A549 treated with CpdA at 1 μM for 4 hours (cell line): ENCODE measurements around the gene LIM2. TPM values are rescaled to one million over a fixed set of nuclear protein-coding genes. Genes with fewer than 3 reads are reported as not detected.

Experiments used
- total RNA-seq: library from RNA; stranded (reverse); fragments of 200-300 nt; extraction: Qiagen RNA extraction; gene quantifications from 5 replicates; pipeline ENCODE4 v1.2.3, GENCODE V29; 2022; ENCODE audit warnings: low read depth

Gene LIM2
- not detected in 5 replicates for total RNA-seq

GRCh38 chr19:51387924-51388389 is at the start of gene LIM2:
Gene LIM2, minus strand, starts transcription at chr19:51387974. Its CDS starts 531 bp downstream, at chr19:51387443.

GRCh38 chr19:51417107-51417809 is 29.5 kb upstream of the LIM2 start, which contains the start of gene SIGLEC10:
Gene SIGLEC10, minus strand, starts transcription at chr19:51417642. Its CDS starts 61 bp downstream, at chr19:51417581.

GRCh38 chr19:51372649-51373504 is 14.9 kb downstream of the LIM2 start, which contains the start of gene NKG7:
Gene NKG7, minus strand, starts transcription at chr19:51372654. Its CDS starts 119 bp downstream, at chr19:51372535.

GRCh38 chr19:51368366-51369282 is 19.1 kb downstream of the LIM2 start, which contains the start of gene CLDND2:
Gene CLDND2, minus strand, starts transcription at chr19:51369003. Its CDS starts 426 bp downstream, at chr19:51368577.

GRCh38 chr19:51365965-51366388 is 21.8 kb downstream of the LIM2 start, which contains the start of gene ETFB:
Gene ETFB, minus strand, starts transcription at chr19:51366388. Its CDS starts 62 bp downstream, at chr19:51366326.

GRCh38 chr19:51341976-51342580 is 45.7 kb downstream of the LIM2 start, which contains the start of gene VSIG10L:
Gene VSIG10L, minus strand, starts transcription at chr19:51342139. Its CDS starts 15 bp downstream, at chr19:51342124.

Other genes with a start within 250 kb of the LIM2 start
- not detected in 5 replicates for gene SIGLEC7, start 245.7 kb downstream of the LIM2 start, total RNA-seq
- gene CD33, start 162.9 kb downstream of the LIM2 start, total RNA-seq = 0.08 TPM in 1 of 5 replicates, not detected in the others
- gene SIGLECL1, start 136.9 kb downstream of the LIM2 start, total RNA-seq = not detected in 5 replicates
- 0.02 to 0.06 TPM (median 0.05 TPM) in 3 of 5 replicates, not detected in the others for gene IGLON5, start 76.3 kb downstream of the LIM2 start, total RNA-seq
- gene VSIG10L, start 45.8 kb downstream of the LIM2 start, total RNA-seq = 6.7 to 10.1 TPM (median 9.5 TPM) in 5 replicates
- gene ETFB, start 21.6 kb downstream of the LIM2 start, total RNA-seq = 204 to 234 TPM (median 218 TPM) in 5 replicates
- gene CLDND2, start 19.0 kb downstream of the LIM2 start, total RNA-seq = 4.7 to 10.1 TPM (median 9.9 TPM) in 5 replicates
- gene NKG7, start 15.3 kb downstream of the LIM2 start, total RNA-seq = not detected in 5 replicates
- not detected in 5 replicates for gene C19orf84, start 2.6 kb upstream of the LIM2 start, total RNA-seq
- gene SIGLEC10, start 29.7 kb upstream of the LIM2 start, total RNA-seq = not detected in 5 replicates
- gene SIGLEC8, start 70.5 kb upstream of the LIM2 start, total RNA-seq = not detected in 5 replicates
- not detected in 5 replicates for gene CEACAM18, start 90.6 kb upstream of the LIM2 start, total RNA-seq
- not detected in 5 replicates for gene SIGLEC12, start 113.8 kb upstream of the LIM2 start, total RNA-seq
- not detected in 5 replicates for gene SIGLEC6, start 143.7 kb upstream of the LIM2 start, total RNA-seq
- 4.2 to 5.6 TPM (median 4.3 TPM) in 5 replicates for gene ZNF175, start 183.3 kb upstream of the LIM2 start, total RNA-seq
- gene SIGLEC5, start 242.4 kb upstream of the LIM2 start, total RNA-seq = not detected in 5 replicates